KOPT-K1 (cell line): ENCODE results near the gene GOLGA3.
"Not testable (repeated sequence)": the region's sequence is repeated elsewhere in the genome, so short reads cannot be mapped to it uniquely, and the experiment has no call there.

Experiments used
- H3K27ac ChIP-seq: fragments of 200-600 bp; sonication (generic); 2 replicates; pipeline ENCODE4 v1.5.1; 2016; ENCODE audit warnings: antibody characterized with exemption, mild to moderate bottlenecking, low read depth, low read length; ENCODE audit not compliant: poor library complexity, severe bottlenecking
- H3K36me3 ChIP-seq: fragments of 200-600 bp; sonication (generic); 2 replicates; pipeline ENCODE4 v1.5.1; 2017; ENCODE audit warnings: antibody characterized with exemption, mild to moderate bottlenecking, low read length, moderate library complexity; ENCODE audit not compliant: insufficient read depth
- H3K9me3 ChIP-seq: fragments of 200-600 bp; sonication (generic); 2 replicates; pipeline ENCODE4 v1.5.1; 2017; ENCODE audit warnings: antibody characterized with exemption, low read length, mild to moderate bottlenecking; ENCODE audit not compliant: insufficient read depth, poor library complexity, severe bottlenecking

The GOLGA3 gene, protein sequence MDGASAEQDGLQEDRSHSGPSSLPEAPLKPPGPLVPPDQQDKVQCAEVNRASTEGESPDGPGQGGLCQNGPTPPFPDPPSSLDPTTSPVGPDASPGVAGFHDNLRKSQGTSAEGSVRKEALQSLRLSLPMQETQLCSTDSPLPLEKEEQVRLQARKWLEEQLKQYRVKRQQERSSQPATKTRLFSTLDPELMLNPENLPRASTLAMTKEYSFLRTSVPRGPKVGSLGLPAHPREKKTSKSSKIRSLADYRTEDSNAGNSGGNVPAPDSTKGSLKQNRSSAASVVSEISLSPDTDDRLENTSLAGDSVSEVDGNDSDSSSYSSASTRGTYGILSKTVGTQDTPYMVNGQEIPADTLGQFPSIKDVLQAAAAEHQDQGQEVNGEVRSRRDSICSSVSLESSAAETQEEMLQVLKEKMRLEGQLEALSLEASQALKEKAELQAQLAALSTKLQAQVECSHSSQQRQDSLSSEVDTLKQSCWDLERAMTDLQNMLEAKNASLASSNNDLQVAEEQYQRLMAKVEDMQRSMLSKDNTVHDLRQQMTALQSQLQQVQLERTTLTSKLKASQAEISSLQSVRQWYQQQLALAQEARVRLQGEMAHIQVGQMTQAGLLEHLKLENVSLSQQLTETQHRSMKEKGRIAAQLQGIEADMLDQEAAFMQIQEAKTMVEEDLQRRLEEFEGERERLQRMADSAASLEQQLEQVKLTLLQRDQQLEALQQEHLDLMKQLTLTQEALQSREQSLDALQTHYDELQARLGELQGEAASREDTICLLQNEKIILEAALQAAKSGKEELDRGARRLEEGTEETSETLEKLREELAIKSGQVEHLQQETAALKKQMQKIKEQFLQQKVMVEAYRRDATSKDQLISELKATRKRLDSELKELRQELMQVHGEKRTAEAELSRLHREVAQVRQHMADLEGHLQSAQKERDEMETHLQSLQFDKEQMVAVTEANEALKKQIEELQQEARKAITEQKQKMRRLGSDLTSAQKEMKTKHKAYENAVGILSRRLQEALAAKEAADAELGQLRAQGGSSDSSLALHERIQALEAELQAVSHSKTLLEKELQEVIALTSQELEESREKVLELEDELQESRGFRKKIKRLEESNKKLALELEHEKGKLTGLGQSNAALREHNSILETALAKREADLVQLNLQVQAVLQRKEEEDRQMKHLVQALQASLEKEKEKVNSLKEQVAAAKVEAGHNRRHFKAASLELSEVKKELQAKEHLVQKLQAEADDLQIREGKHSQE (N-terminal part only)

DNA sequence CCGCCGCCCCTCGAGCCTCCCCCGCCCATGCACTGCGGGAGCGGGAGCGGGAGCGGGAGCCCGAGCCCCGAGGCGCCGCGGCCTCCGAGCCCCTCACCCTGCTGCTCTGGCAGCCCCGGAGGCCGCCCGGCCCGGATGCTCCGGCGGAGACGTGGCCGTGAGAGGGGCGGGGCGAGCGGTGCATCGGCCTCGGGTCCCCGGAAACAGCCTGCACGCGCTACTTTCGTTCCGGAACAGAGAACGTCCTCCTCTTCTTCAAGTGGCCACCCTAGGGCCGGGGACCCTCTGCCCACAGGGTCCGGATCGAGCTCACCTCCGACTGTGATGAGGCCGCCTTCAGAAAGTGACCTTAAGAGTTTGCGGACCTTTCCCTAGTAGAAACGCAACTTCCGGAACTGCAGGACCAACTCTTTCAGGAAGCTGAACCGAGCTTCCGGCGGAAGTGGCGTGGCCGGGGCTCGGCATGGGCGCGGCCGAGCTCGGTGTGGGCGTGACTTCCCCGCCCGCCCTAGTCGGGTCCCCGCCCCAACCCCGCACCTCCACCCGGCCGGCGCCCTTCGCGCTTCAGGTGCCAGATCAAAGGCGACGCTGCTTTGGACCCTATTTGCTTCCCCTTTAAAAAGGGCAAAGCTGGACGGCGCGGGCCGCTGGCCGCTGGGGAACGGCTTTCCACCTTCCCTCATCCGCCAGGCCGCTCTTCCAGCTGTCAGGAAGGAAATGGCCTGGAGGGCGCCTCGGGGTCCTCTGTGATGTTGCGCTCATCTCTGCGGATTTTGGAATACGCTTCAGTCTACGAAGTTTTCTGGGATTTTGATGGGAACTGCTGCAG is at the start of gene GOLGA3:
Gene GOLGA3 (minus strand): TSS at position 164 of the 829 bp plus-strand sequence. CDS start 6,741 bp downstream, outside the sequence.
- H3K9me3 ChIP-seq, result no peaks in the 10 kb centered on the region
- peak within 1 kb of the TSS; percentile 97 for H3K27ac ChIP-seq
- H3K36me3 ChIP-seq, result peaks cover 72% of the 10 kb centered on the region

DNA sequence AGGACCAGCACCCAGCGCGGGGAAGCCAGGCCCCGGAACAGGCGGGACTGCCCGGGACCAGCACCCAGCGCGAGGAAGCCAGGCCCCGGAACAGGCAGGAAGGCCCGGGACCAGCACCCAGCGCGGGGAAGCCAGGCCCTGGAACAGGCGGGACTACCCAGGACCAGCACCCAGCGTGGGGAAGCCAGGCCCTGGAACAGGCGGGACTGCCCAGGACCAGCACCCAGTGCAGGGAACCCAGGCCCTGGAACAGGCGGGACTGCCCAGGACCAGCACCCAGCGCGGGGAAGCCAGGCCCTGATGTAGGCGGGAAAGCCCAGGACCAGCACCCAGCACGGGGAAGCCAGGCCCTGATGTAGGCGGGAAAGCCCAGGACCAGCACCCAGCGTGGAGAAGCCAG is 46.0 kb upstream of the GOLGA3 start:
- Histone ChIP-seq H3K27ac (peak overlapping the region; percentile 67), H3K36me3 (peaks cover 97% of the 10 kb centered on the region)
- not testable (repeated sequence) for H3K9me3 ChIP-seq

DNA sequence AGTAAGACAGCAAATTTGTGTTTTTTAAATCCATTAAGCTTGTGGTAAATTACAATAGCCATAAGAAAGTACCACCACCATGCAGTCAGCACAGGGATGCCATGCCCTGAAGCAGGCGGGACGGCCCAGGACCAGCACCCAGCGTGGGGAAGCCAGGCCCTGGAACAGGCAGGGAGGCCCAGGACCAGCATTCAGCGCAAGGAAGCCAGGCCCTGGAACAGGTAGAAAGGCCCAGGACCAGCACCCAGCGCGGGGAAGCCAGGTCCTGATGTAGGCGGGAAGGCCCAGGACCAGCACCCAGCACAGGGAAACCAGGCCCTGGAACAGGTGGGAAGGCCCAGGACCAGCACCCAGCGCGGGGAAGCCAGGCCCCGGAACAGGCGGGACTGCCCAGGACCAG is 45.5 kb upstream of the GOLGA3 start:
- Histone ChIP-seq H3K27ac (peak overlapping the region; percentile 67), H3K36me3 (peaks cover 97% of the 10 kb centered on the region), H3K9me3 (no peaks in the 10 kb centered on the region)

DNA sequence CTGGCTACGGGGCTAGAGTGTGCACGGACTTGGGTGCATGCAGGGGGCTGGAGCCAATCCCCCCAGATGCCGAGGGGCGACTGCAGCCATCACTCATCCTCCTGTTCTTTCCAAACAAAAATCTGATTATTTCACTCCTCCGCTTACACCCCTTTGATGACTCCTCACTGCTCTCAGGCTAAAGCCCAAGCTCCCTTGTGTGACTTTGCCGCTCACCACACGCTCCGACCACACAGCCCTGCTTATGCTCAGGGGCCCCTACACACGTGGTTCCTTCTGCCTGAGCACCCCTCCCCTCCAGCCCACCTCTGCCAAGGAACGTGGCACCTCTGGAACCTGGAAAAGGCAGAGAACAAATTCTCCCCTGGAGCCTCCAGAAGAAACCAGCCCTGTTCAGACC is 45.1 kb upstream of the GOLGA3 start:
- Histone ChIP-seq H3K27ac (peak overlapping the region; percentile 67), H3K9me3 (no peaks in the 10 kb centered on the region), H3K36me3 (peaks cover 94% of the 10 kb centered on the region)

DNA sequence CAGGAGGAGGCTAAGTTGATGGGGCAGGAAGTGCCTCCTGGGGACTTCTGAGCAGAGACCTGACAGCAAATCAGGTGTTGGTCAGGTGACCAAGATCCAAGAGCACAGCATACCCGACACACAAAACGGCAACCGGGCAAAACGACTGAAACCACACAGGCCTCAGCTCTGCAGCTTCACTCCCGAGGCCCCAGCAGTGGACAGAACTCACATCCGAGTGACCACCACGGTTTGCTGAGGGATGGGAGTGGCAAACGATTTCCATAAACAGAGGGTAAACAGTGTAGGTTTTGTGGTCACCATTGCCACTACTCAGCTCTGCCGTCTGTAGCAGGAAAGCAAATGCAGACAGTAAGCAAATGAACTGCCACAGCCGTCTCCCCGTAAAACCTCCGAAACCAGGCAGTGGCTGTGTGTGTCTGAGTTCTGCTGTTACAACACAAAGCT is 44.3 kb upstream of the GOLGA3 start:
- Histone ChIP-seq H3K36me3 (peaks cover 90% of the 10 kb centered on the region), H3K9me3 (no peaks in the 10 kb centered on the region), H3K27ac (peak overlapping the region; percentile 67)

DNA sequence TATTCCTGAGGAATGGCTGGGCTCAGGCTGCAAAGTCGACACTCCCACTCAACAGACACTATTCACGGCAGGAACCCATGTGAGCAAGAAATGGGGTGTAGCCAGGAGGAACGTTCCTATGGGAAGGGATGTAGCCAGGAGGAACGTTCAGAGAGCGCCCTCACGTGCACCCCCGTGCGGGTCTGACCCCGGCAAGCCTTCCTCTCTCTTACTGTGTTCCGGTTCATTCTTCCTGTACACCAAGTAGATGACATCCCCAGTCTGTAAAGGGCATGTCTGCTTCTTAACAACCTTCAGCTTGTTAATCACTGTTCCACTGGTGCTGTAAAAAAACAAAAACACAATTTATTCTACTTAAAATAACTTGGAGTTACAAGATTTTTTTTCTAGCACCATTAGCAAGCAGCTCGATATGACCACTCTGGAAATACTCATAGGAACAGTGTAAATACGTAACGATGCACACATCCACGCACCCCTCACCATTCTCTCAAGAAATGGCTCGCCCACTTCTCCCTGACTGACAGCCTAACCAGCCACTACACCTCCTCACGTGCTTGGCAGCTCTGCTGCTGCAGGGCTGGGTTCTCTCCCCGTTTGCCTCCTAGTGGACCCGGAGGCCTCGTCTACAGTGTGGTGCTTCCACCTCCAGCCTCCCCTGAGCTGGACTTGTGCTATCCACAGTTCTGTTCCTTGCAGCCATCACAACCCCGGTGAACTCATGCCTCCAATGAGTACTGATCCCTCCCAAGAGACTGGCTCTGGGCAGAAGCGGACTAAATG is 43.6 kb upstream of the GOLGA3 start:
- peaks cover 90% of the 10 kb centered on the region for H3K36me3 ChIP-seq
- H3K27ac ChIP-seq, result peak overlapping the region; percentile 67
- H3K9me3 ChIP-seq, result no peaks in the 10 kb centered on the region

DNA sequence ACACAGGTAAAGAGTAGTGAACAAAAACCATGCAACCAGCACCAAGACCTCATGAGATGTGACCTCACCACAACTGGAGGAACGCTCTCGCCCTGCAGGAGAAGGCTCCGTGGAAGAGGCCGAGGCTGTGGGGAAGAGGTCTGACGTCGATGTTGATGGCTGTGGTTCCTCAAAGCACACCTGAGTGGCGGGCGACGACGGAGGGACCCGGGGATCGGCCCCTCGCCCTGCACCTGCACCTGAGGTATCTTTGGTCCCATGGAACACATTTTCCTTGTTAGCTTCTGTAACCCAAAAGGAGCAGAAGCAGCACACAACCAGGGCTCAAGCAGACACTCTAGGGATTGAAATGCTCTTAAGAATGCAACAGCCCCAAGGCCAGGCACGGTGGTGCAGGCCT is 40.9 kb upstream of the GOLGA3 start:
- Histone ChIP-seq H3K27ac (peak overlapping the region; percentile 99), H3K36me3 (peaks cover 85% of the 10 kb centered on the region), H3K9me3 (no peaks in the 10 kb centered on the region)

DNA sequence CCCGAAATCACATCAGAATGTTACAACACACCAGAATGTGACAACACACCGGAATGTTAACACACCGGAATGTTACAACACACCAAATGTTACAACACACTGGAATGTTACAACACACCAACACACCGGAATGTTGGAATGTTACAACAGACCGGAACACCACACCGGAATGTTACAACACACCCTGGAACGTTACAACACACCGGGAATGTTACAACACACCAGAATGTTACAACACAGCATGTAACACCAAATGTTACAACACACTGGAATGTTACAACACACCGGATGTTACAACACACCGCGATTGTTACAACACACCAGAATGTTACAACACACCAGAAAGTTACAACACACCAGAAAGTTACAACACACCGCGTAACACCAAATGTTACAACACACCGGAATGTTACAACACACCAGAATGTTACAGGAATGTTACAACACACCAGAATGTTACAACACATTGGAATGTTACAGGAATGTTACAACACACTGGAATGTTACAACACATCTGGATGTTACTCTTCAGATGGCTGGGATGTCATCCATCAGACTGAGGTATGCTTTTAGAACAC is 37.7 kb upstream of the GOLGA3 start:
- H3K9me3 ChIP-seq, result no peaks in the 10 kb centered on the region
- H3K27ac ChIP-seq, result peak overlapping the region; percentile 99
- H3K36me3 ChIP-seq, result peaks cover 78% of the 10 kb centered on the region

DNA sequence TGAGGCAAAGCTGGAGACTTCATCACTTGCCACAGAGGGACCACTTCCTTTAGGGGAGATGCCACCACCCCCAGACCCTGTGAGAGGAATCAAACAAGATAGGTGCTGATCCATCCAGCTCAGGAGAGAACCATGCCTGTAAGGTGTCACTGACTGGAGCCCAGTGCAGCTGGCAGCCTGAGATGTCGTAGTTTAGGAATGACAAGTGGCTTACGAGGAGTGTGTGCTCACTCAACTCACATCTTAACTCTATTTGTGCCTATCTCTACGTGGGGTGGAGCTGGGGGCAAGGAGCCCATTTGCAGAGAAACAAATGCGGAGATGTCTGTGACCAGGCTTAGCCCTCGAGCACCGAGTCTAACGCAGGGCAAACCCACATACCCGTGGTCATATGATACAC is 32.9 kb upstream of the GOLGA3 start:
- Histone ChIP-seq H3K36me3 (peaks cover 88% of the 10 kb centered on the region), H3K9me3 (no peaks in the 10 kb centered on the region), H3K27ac (peak overlapping the region; percentile 44)

DNA sequence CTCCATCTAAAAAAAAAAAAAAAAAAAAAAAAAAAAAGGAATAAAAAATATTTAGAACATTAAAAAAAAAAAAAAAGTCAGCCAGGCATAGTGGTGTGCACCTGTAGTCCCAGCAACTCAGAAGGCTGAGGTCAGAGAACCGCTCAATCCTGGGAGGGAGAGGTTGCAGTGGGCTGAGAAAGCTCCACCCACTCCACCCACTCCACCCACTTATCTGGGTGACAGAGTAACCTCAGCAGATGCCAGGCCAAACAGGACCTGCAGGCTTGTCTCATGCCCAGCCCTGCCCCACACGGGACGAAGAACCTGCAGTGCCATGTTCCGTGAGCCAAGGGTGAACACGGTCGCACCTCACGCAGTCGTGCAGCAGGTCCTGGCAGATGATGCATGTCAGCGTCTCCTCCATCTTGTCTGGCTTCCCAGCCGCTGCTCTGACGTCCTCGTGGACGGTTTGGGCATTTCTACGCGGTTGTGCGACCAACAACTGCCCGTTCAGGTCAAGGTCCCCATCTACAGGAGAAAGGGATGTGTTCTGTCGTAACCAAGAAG is 30.1 kb upstream of the GOLGA3 start:
- H3K9me3 ChIP-seq, result peaks cover 5% of the 10 kb centered on the region
- peaks cover 92% of the 10 kb centered on the region for H3K36me3 ChIP-seq
- peak overlapping the region; percentile 74 for H3K27ac ChIP-seq

DNA sequence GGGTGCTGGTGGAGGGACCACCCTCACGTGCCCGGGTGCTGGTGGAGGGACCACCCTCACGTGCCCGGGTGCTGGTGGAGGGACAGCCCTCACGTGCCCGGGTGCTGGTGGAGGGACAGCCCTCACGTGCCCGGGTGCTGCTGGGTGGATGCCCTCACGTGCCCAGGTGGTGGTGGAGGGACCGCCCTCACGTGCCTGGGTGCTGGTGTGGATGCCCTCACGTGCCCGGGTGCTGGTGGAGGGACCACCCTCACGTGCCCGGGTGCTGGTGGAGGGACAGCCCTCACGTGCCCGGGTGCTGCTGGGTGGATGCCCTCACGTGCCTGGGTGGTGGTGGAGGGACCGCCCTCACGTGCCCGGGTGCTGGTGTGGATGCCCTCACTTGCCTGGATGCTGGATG is 28.4 kb upstream of the GOLGA3 start:
- not testable (repeated sequence) for H3K9me3 ChIP-seq
- Histone ChIP-seq H3K36me3 (peaks cover 98% of the 10 kb centered on the region), H3K27ac (peak overlapping the region; percentile 61)

DNA sequence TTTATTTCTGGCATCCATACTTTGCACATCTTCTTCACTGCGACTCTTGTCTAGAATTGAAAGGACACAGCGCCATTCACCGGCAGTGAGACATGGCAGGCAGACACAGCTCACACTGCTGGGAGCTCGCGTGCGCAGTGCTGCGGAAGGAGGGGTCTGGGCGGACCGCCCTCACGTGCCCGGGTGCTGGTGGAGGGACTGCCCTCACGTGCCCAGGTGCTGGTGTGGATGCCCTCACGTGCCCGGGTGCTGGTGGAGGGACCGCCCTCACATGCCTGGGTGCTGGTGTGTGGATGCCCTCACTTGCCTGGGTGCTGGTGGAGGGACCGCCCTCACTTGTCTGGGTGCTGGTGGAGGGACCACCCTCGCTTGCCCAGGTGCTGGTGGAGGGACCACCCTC is 27.9 kb upstream of the GOLGA3 start:
- peaks cover 97% of the 10 kb centered on the region for H3K36me3 ChIP-seq
- peak overlapping the region; percentile 61 for H3K27ac ChIP-seq
- H3K9me3 ChIP-seq, result peaks cover 5% of the 10 kb centered on the region

DNA sequence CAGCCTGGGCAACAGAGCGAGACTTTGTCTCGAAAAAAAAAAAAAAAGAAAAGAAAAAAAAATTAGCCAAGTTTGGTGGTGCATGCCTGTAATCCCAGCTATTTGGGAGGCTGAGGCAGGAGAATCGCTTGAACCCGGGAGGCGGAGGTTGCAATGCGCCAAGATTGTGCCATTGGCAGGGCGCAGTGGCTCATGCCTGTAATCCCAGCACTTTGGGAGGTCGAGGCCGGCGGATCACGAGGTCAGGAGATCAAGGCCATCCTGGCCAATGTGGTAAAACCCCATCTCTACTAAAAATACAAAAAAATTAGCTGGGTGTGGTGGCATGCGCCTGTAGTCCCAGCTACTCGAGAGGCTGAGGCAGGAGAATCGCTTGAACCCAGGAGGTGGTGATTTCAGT is 26.5 kb upstream of the GOLGA3 start:
- peaks cover 96% of the 10 kb centered on the region for H3K36me3 ChIP-seq
- H3K9me3 ChIP-seq, result not testable (repeated sequence)
- peak overlapping the region; percentile 61 for H3K27ac ChIP-seq
